ENCODE measurements around the gene KCTD7.
"Not testable (repeated sequence)": the region's sequence is repeated elsewhere in the genome, so short reads cannot be mapped to it uniquely, and the experiment has no call there.

KCTD7 gene

GRCh38 chr7:66655113-66655806 lies 26.6 kb downstream of the KCTD7 start:
- peak in 1 of 2 donors; percentile 9 for DNase-seq

GRCh38 chr7:66655826-66656485 lies 27.3 kb downstream of the KCTD7 start:
- not testable (repeated sequence) for DNase-seq

- no peak for DNase-seq
Measured at GRCh38 chr7:66657798-66658197, 29.1 kb downstream of the KCTD7 start.

GRCh38 chr7:66662646-66663264 lies 34.1 kb downstream of the KCTD7 start:
- DNase-seq, result no peak

DNA sequence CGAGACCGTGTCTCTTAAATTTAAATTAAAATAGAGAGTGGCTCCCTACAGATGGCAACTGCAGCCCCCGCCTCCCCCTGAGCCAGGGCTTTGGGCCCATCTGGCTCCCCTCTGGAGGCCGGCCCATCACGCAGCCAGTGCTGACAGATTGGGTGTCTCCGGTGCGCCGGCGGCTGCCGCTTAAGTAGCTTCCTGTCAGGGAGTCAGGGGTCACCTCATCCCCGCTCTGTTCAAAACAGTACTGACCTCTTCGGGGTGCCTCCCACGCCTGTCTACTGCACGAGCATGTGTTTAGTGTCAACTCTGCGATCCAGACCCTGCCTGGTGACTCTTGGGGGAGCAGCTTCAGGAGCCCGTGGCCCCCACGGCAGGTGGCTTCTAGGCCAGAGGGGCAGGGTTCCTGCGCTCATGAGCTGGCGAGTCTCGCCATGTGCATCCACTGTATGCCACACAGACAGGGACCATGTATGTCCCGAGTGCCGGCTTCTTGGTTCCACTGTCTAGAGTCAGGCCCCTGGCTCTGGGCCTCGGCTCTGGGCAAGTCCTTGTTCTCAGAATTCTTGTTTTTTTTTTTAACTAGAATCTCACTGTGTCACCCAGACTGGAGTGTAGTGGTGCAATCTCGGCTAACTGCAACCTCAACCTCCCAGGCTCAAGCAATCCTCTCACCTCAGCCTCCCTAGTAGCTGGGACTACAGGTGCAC lies 36.1 kb downstream of the KCTD7 start:
- DNase-seq, result no peak

- DNase-seq, result no peak
Measured at GRCh38 chr7:66666313-66666952, 37.8 kb downstream of the KCTD7 start.

DNA sequence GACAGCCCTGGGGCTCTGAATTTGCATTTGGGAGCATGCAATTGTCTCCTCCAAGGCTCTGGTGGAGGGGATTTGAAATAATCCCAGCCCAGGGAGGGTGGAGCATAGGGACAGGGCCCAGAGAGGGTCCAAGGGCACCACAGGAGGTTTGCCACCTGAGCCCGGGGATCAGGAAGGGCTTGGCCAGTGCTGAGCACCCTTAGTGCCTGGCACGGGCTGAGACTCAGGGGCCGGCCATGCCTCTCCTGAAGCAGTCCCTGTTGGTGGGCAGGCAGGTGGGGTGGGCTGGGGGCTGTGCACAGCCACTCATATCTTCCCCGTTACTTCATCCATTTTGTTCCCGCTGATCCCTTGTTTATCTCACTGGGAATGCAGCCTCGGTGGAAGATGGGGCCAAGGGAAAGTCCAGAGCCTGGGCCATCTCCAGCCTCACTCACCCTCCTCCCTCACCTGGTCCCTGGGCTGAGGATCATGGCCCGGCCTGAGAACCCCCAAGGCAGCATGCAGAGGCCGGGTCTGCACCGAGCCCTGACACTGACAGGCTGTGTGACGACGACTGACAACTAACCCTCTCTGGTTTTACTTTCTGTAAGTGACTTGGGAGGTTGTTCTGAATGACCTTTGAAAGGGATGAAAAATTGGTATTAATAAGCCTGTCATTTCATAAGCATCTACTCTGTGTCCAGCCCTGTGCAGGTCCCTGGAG lies 38.5 kb downstream of the KCTD7 start:
- DNase-seq, result no peak

GRCh38 chr7:66668112-66668511 lies 39.4 kb downstream of the KCTD7 start:
- DNase-seq, result no peak

DNA sequence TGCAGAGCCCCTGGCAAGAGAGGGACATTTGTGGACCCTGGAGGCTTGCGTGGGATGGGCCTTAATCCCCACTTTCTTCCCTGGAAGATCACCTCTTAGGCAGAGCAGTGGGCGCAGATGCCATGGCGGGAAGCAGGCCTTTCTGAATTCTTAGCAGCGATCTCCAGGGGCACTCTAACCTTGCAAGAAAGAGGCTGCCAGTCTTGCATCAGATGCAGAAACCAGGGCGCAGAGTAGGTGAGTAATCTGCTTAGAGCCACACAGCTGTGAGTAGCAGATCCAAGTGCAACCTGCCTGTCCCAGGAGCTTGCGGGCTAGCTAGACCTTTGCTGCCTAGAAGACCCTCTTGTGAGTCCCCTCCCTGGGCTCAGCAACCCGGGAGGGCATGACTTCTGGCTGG lies 40.0 kb downstream of the KCTD7 start:
- no peak for DNase-seq

- DNase-seq, result no peak
Measured at GRCh38 chr7:66669088-66669487, 40.4 kb downstream of the KCTD7 start.

DNA sequence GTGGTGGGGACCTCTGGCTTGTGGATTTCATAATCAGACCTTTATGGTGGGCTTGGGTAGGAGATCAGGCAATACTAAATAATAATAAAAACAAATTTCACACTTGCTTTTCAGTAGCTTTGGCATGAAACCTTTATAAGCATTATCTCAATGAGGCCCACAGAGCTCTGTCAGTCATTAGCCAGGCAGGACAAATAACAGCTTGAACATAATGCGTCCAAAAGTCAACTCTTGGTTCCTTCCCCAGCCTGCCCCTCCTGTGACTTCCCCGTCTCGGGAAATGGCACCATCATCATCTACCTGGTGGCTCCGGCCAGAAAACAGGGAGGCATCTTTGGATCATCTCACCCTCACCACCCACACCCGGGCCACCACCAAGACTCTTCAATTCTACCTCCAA lies 40.8 kb downstream of the KCTD7 start:
- no peak for DNase-seq

- DNase-seq, result no peak
Measured at GRCh38 chr7:66671034-66671433, 42.4 kb downstream of the KCTD7 start.

DNA sequence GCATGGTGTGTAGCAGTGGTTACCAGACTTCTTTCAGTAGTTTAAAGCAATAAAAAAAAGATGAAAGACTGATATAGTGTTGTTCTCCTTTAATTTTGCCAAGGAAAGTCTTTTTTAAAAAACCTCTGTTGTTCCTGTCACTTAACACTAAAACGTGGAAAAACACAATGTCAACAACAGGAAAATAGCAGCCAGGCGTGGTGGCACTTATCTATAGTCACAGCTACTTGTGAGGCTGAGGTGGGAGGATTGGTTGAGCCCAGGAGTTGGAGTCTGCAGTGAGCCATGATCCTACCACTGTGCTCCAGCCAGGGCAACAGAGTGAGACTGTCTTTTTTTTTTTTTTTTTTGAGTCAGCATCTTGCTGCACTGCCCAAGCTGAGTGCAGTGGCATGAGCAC lies 42.8 kb downstream of the KCTD7 start:
- DNase-seq, result not testable (repeated sequence)

DNA sequence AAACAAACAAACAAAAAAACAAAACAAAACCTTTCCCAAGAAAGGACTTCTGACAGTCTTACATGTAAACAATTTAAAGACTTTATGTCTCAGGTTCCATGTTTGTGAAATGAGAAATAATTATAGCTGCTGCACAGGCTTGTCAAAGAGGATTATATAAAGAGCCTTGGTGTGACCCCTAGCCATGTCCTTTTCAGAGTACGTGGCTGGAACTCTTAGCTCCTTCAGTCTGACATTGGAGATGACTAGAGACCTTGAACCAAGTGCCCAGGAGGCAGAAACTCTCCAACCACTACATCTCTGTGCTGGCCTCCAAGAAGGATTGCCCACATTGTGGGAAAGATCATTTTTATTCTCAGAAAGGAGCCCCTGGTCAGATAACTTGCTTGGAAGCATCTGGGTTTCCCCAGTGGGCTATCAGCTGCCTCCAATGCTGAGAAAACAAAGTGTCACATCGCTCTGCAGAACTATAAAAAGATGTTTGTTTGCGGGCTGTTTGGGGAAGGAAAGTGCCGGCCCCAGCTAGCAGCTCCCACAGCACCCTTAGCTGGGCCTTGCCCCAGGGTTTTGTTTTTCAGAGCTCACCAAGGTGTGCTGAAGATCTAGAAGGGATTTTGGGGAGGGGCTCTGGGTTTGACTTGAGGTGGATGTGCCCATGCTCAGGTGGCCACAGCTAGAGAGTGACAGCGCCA lies 43.9 kb downstream of the KCTD7 start:
- DNase-seq, result not testable (repeated sequence)

DNA sequence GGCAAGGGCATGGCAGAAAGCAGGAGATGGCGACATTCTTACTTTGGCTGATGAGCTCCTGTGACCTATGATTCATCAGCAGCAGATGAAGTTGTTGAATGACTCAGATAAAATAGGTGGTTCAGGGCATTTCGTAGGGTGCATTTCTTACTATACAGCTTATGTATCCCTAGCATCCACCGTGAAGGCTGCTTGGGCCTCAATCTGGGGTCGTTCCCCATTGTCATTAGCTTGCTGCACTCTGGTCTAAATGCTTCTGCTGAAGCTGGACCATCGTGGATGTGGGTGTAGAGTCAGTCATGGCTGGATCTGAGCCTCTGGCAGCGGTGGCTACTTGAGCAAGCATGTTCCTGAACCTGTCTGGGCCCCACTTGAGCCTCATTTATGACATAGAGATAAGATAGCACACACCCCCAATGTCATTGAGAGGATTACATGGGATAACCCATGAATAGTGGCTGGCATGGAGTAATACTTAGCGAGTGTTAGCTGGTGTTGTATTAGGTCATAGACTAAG lies 44.5 kb downstream of the KCTD7 start:
- not testable (repeated sequence) for DNase-seq

DNA sequence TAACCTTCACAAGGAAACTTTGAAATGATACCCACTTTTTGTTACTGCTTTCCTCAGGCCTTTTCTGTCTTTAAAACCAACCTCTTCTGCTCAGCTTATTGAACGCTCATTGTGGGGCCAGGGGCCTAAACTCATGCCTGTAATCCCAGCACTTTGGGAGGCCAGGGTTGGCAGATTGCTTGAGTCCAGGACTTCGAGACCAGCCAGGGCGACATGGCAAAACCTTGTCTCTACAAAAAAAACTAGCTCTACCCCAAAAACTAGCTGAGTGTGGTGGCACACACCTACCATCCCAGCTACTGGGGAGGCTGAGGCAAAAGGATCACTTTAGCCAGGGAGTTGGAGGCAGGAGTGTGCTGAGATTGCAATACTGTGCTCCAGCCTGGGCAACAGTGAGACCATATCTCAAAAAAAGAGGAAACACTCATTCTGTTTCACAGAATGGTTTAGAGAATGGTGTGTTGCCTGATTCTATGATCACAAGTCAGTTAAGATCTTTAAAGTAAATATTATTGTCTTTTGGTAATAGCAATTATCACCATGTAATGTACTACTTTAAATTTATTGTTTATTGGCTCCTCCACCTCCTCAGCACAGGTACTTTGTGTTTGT lies 51.1 kb downstream of the KCTD7 start:
- DNase-seq, result no peak

DNA sequence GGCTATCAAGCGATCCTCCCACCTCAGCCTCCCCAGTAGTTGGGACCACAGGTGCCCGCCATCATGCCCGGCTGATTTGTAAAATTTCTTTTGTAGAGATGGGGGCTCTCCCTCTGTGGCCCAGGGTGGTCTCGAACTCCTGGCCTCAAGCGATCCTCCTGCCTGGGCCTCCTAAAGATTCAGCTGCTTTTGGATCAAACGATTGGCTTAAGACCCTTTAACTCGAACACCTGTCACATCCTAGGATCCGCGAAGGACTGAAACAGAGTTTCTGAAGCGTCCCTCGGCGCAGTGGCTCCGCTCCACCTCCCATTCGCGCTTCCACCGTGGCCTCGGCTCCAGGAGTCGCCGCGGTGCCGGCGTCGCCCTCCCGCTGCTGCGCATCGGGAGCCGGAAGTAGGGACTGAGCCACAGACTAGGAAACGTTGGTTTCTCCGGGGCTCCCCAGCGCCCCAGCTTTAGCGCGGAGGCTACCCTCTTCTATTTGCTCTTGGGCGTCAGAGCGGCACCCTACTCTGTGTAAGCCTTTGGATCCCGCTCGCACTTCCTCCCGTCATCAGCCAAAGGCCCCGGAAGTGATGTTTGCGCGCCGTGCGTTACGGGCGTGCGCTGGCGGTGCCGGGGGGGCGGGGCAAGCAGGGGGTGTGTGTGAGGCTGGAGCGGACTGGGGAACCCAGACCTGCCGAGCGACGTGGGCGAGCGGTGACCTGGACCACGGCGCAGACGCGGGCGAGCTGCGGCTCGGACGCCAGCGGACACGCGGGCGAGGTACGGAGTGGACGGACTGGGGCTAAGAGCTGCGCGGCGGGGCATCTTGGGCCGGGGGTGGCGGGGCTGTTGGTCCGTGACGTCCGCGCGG lies 53.0 kb downstream of the KCTD7 start:
- peak; percentile 95 to 96 for DNase-seq

- DNase-seq, result peak in 1 of 2 donors; percentile 9
Measured at GRCh38 chr7:66682350-66683093, 53.8 kb downstream of the KCTD7 start.

- not testable (repeated sequence) for DNase-seq
Measured at GRCh38 chr7:66683094-66683769, 54.6 kb downstream of the KCTD7 start.
